ENCODE data around the gene ZNF483. TPM values are rescaled to one million over a fixed set of nuclear protein-coding genes. Genes with fewer than 3 reads are reported as not detected.
"Not testable (repeated sequence)": the region's sequence is repeated elsewhere in the genome, so short reads cannot be mapped to it uniquely, and the experiment has no call there.

Gene ZNF483
- total RNA-seq, 1 experiment from 2014 or later: not detected

- no peak for DNase-seq
- intact Hi-C loops (cut with micrococcal nuclease; ENCODE audit: unreplicated experiment): no loop called here
- Mint-ChIP-seq H3K4me1 (ENCODE audit: low read depth, unreplicated experiment) (no peaks in the 10 kb centered on the region), H3K27me3 (ENCODE audit: unreplicated experiment) (no peaks in the 10 kb centered on the region), H3K4me3 (ENCODE audit: low read depth, unreplicated experiment) (no peak overlapping the region), H3K36me3 (ENCODE audit: insufficient read depth, unreplicated experiment) (peaks cover 8% of the 10 kb centered on the region), H3K27ac (ENCODE audit: unreplicated experiment) (peak overlapping the region; percentile 8), H3K9me3 (ENCODE audit: low read depth, unreplicated experiment) (peaks cover 15% of the 10 kb centered on the region)
- no peak for TF ChIP-seq CTCF (IDR thresholded peaks at IDR 0.05; ENCODE audit: unreplicated experiment)
- BruUV-seq (replicated peaks): no TSS peak
- CTCF ChIA-PET: no interaction called here
Measured at GRCh38 chr9:111559000-111559610, 34.1 kb downstream of the ZNF483 start.

GRCh38 chr9:111561165-111561719, 36.3 kb downstream of the ZNF483 start:
- H3K27ac Mint-ChIP-seq (ENCODE audit: unreplicated experiment): no peak overlapping the region
- no peak for TF ChIP-seq CTCF (IDR thresholded peaks at IDR 0.05; ENCODE audit: unreplicated experiment)
- H3K36me3 Mint-ChIP-seq (ENCODE audit: insufficient read depth, unreplicated experiment): peaks cover 8% of the 10 kb centered on the region
- no peak for DNase-seq
- no peaks in the 10 kb centered on the region for H3K4me1 Mint-ChIP-seq (ENCODE audit: low read depth, unreplicated experiment)
- CTCF ChIA-PET: no interaction called here
- H3K4me3 Mint-ChIP-seq (ENCODE audit: low read depth, unreplicated experiment): no peak overlapping the region
- no TSS peak for BruUV-seq (replicated peaks)
- intact Hi-C loops (cut with micrococcal nuclease; ENCODE audit: unreplicated experiment): no loop called here
- peaks cover 6% of the 10 kb centered on the region for H3K9me3 Mint-ChIP-seq (ENCODE audit: low read depth, unreplicated experiment)
- no peaks in the 10 kb centered on the region for H3K27me3 Mint-ChIP-seq (ENCODE audit: unreplicated experiment)

- no peak for DNase-seq
- H3K27me3 Mint-ChIP-seq (ENCODE audit: unreplicated experiment): no peaks in the 10 kb centered on the region
- peaks cover 12% of the 10 kb centered on the region for H3K9me3 Mint-ChIP-seq (ENCODE audit: low read depth, unreplicated experiment)
- no peak overlapping the region for H3K27ac Mint-ChIP-seq (ENCODE audit: unreplicated experiment)
- no peak for TF ChIP-seq CTCF (IDR thresholded peaks at IDR 0.05; ENCODE audit: unreplicated experiment)
- CTCF ChIA-PET: interaction anchor here (0.5 kb wide), 1 partner anchor 27 kb away, joined by 3 read pairs; no protein-coding TSS in a partner anchor
- intact Hi-C loops (cut with micrococcal nuclease; ENCODE audit: unreplicated experiment): no loop called here
- peaks cover 22% of the 10 kb centered on the region for H3K36me3 Mint-ChIP-seq (ENCODE audit: insufficient read depth, unreplicated experiment)
- BruUV-seq (replicated peaks): no TSS peak
- H3K4me3 Mint-ChIP-seq (ENCODE audit: low read depth, unreplicated experiment): no peak overlapping the region
- H3K4me1 Mint-ChIP-seq (ENCODE audit: low read depth, unreplicated experiment): no peaks in the 10 kb centered on the region
Measured at GRCh38 chr9:111566234-111566633, 41.3 kb downstream of the ZNF483 start.

- CTCF ChIA-PET; DNase-seq; BruUV-seq (replicated peaks): not testable (repeated sequence)
Measured at GRCh38 chr9:111568127-111568526, 43.1 kb downstream of the ZNF483 start.

More at GRCh38 chr9:111568127-111568526, 43.1 kb downstream of the ZNF483 start:
- H3K4me1 Mint-ChIP-seq (ENCODE audit: low read depth, unreplicated experiment); H3K27me3 Mint-ChIP-seq (ENCODE audit: unreplicated experiment); H3K4me3 Mint-ChIP-seq (ENCODE audit: low read depth, unreplicated experiment); H3K27ac Mint-ChIP-seq (ENCODE audit: unreplicated experiment); intact Hi-C loops (cut with micrococcal nuclease; ENCODE audit: unreplicated experiment): not testable (repeated sequence)
- Mint-ChIP-seq H3K9me3 (ENCODE audit: low read depth, unreplicated experiment) (peaks cover 12% of the 10 kb centered on the region), H3K36me3 (ENCODE audit: insufficient read depth, unreplicated experiment) (peaks cover 22% of the 10 kb centered on the region)
